ENCODE measurements around the gene RARB.

Gene RARB

DNA sequence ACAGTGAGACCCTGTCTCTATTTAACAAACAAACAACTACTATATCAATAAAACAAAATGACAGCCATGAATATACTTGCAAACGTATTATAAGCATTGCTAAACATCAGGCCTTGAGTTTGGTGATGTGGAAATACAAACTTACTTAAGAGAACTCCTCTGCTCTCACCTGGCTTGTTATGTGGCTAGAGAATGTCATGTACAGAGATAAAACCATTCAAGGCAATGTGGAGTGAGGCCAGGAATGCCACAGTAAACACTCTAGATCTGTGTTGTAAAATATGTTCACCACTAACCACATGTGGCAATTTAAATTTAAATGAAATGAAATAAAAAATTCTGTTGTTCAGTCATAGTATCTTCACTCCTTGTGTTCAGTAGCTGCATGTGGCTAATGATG, 22.7 kb upstream of the RARB start (continued):
- TF ChIP-seq ZNF366 (tag by site-specific recombination; conservative IDR thresholded peaks at IDR 0.05) (no peak), ZNF660 (tag by site-specific recombination; IDR thresholded peaks at IDR 0.05) (no peak)
- TF ChIP-seq, protein P1, sequence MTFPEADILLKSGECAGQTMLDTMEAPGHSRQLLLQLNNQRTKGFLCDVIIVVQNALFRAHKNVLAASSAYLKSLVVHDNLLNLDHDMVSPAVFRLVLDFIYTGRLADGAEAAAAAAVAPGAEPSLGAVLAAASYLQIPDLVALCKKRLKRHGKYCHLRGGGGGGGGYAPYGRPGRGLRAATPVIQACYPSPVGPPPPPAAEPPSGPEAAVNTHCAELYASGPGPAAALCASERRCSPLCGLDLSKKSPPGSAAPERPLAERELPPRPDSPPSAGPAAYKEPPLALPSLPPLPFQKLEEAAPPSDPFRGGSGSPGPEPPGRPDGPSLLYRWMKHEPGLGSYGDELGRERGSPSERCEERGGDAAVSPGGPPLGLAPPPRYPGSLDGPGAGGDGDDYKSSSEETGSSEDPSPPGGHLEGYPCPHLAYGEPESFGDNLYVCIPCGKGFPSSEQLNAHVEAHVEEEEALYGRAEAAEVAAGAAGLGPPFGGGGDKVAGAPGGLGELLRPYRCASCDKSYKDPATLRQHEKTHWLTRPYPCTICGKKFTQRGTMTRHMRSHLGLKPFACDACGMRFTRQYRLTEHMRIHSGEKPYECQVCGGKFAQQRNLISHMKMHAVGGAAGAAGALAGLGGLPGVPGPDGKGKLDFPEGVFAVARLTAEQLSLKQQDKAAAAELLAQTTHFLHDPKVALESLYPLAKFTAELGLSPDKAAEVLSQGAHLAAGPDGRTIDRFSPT (tag by site-specific recombination; IDR thresholded peaks at IDR 0.05) = no peak

DNA sequence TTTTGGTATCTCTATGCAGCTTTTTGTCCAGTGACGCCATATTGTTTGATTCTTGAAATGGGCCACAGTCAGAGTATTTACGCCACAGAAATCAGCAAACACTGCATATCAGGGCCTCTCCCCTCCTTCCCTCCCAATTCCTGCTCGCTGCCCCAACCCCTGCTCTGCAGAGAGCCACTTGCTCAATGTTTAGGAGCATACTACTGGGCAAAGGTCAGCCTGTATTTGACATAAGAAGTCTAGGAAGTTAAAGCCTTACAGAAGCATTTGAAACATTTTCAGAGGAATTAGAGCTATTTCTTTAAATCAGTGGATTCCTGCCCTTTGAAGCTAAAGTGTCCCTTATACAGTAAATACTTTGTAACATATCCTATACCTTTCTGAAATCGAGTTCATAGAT, 17.4 kb upstream of the RARB start:
- Histone ChIP-seq H3K36me3 (ENCODE audit: control insufficient read depth in 2 of 2, insufficient read depth in 1 of 2, low read length in 2 of 2) (no peaks in the 10 kb centered on the region), H3K9me3 (ENCODE audit: control insufficient read depth, insufficient read depth, low read depth, low read length) (no peaks in the 10 kb centered on the region), H3K4me3 (ENCODE audit: low read depth, low read length) (no peak overlapping the region), H3K4me1 (ENCODE audit: control insufficient read depth, insufficient read depth, low read length) (no peaks in the 10 kb centered on the region), H3K27ac (ENCODE audit: extremely low read depth, low read depth, low read length) (no peak overlapping the region)
- POLR2A ChIA-PET = no interaction called here
- no peak for TF ChIP-seq TCF7L2 (IDR thresholded peaks at IDR 0.05; ENCODE audit: borderline replicate concordance, low read depth, low read length)
- no peak for TF ChIP-seq KLF8 (tag by site-specific recombination; IDR thresholded peaks at IDR 0.05)
- TF ChIP-seq PRDM1 (tag by site-specific recombination; IDR thresholded peaks at IDR 0.05) = no peak
- TF ChIP-seq ZNF548 (tag by site-specific recombination; IDR thresholded peaks at IDR 0.05) = no peak
- TF ChIP-seq ZNF324 (tag by site-specific recombination; IDR thresholded peaks at IDR 0.05) = no peak
- no peak for TF ChIP-seq ZNF624 (tag by site-specific recombination; IDR thresholded peaks at IDR 0.05)
- TF ChIP-seq IKZF3 (tag by site-specific recombination; IDR thresholded peaks at IDR 0.05) = no peak
- no peak for TF ChIP-seq ZFP3 (tag by site-specific recombination; IDR thresholded peaks at IDR 0.05; ENCODE audit: low read depth)
- TF ChIP-seq BCL11A (tag by site-specific recombination; IDR thresholded peaks at IDR 0.05; ENCODE audit: low read depth) = no peak
- TF ChIP-seq ZNF155 (tag by site-specific recombination; IDR thresholded peaks at IDR 0.05) = no peak
- no peak for TF ChIP-seq ZNF549 (tag by site-specific recombination; IDR thresholded peaks at IDR 0.05)
- TF ChIP-seq, protein P2, sequence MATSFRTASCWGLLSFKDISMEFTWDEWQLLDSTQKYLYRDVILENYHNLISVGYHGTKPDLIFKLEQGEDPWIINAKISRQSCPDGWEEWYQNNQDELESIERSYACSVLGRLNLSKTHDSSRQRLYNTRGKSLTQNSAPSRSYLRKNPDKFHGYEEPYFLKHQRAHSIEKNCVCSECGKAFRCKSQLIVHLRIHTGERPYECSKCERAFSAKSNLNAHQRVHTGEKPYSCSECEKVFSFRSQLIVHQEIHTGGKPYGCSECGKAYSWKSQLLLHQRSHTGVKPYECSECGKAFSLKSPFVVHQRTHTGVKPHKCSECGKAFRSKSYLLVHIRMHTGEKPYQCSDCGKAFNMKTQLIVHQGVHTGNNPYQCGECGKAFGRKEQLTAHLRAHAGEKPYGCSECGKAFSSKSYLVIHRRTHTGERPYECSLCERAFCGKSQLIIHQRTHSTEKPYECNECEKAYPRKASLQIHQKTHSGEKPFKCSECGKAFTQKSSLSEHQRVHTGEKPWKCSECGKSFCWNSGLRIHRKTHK (tag by site-specific recombination; IDR thresholded peaks at IDR 0.05) = no peak
- no peak for TF ChIP-seq ZNF157 (tag by site-specific recombination; IDR thresholded peaks at IDR 0.05)
- TF ChIP-seq ZNF521 (tag by site-specific recombination; IDR thresholded peaks at IDR 0.05) = no peak
- TF ChIP-seq ZBTB20 (tag by site-specific recombination; IDR thresholded peaks at IDR 0.05) = no peak
- TF ChIP-seq ZNF514 (tag by site-specific recombination; IDR thresholded peaks at IDR 0.05) = no peak
- no peak for TF ChIP-seq ZFP69B (tag by site-specific recombination; IDR thresholded peaks at IDR 0.05)
- no peak for TF ChIP-seq ZNF707 (tag by site-specific recombination; IDR thresholded peaks at IDR 0.05)
- no peak for TF ChIP-seq SP3 (tag by site-specific recombination; IDR thresholded peaks at IDR 0.05)
- TF ChIP-seq ZNF658 (tag by site-specific recombination; IDR thresholded peaks at IDR 0.05) = no peak
- CTCF ChIA-PET = no interaction called here

DNA sequence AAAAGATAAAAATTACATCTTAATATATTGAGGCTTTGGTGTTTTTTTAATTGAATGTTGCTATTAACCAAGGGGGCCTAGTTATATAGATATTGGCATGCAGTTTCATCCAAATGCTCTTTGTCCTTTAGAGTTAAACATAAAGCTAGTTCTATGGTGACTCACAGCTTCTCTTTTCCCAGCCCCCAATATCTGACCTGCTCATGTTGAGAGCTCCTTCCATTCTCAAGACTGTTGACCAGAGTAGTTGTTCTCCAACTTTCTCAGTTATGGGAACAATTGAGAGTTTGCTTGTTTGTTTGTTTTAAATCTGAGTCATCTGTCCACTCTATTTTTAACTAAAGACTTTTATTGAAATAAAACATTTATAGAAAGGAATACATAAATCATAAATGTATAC, 15.8 kb upstream of the RARB start:
- Histone ChIP-seq H3K36me3 (ENCODE audit: control insufficient read depth in 2 of 2, insufficient read depth in 1 of 2, low read length in 2 of 2) (no peaks in the 10 kb centered on the region), H3K4me1 (ENCODE audit: control insufficient read depth, insufficient read depth, low read length) (no peaks in the 10 kb centered on the region), H3K4me3 (ENCODE audit: low read depth, low read length) (no peak overlapping the region), H3K27ac (ENCODE audit: extremely low read depth, low read depth, low read length) (no peak overlapping the region), H3K9me3 (ENCODE audit: control insufficient read depth, insufficient read depth, low read depth, low read length) (no peaks in the 10 kb centered on the region)
- ChIA-PET POLR2A (no interaction called here), CTCF (no interaction called here)
- TF ChIP-seq SP2 (tag by site-specific recombination; IDR thresholded peaks at IDR 0.05) = no peak
- TF ChIP-seq ZNF707 (tag by site-specific recombination; IDR thresholded peaks at IDR 0.05) = no peak
